C4-2B (cell line): ENCODE results near the gene PLA2G1B.
A peak's percentile ranks its signal among the peaks of the same experiment; 100 is the strongest.
"Not testable (repeated sequence)": the region's sequence is repeated elsewhere in the genome, so short reads cannot be mapped to it uniquely, and the experiment has no call there.

Source experiments
- H3K27ac ChIP-seq: fragments of 450-650 bp; 2 replicates; pipeline ENCODE4 v1.5.1; 2017
- ZFX ChIP-seq: fragments of 450-650 bp; IDR thresholded peaks from 2 replicates; pipeline ENCODE4 v1.6.1; 2017
- TF ChIP-seq, protein P1 (sequence below): fragments of 450-650 bp; conservative IDR thresholded peaks from 2 replicates; pipeline ENCODE4 v1.5.1; 2017; ENCODE audit warnings: mild to moderate bottlenecking

PLA2G1B gene

DNA sequence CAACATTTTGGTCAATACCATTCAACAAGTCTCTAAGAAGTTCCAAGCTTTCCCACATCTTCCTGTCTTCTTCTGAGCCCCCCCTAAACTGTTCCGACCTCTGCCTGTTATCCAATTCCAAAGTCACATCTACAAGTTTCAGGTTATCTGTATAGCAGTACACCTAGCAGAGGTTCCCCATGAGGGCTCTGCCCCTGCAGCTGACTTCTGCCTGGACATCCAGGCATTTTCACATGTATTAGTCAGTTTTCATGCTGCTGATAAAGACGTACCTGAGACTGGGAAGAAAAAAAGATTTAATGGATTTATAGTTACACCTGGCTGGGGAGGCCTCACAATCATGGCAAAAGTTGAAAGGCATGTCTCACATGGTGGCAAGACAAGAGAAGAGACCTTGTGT, 10.2 kb upstream of the PLA2G1B start:
- no peak for TF ChIP-seq ZFX
- TF ChIP-seq, protein P1, sequence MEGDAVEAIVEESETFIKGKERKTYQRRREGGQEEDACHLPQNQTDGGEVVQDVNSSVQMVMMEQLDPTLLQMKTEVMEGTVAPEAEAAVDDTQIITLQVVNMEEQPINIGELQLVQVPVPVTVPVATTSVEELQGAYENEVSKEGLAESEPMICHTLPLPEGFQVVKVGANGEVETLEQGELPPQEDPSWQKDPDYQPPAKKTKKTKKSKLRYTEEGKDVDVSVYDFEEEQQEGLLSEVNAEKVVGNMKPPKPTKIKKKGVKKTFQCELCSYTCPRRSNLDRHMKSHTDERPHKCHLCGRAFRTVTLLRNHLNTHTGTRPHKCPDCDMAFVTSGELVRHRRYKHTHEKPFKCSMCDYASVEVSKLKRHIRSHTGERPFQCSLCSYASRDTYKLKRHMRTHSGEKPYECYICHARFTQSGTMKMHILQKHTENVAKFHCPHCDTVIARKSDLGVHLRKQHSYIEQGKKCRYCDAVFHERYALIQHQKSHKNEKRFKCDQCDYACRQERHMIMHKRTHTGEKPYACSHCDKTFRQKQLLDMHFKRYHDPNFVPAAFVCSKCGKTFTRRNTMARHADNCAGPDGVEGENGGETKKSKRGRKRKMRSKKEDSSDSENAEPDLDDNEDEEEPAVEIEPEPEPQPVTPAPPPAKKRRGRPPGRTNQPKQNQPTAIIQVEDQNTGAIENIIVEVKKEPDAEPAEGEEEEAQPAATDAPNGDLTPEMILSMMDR, result no peak

GRCh38 chr12:120336392-120336791, 8.8 kb upstream of the PLA2G1B start:
- H3K27ac ChIP-seq, result not testable (repeated sequence)

More for the DNA sequence above, 10.2 kb upstream of the PLA2G1B start:
- no peak overlapping the region for H3K27ac ChIP-seq

DNA sequence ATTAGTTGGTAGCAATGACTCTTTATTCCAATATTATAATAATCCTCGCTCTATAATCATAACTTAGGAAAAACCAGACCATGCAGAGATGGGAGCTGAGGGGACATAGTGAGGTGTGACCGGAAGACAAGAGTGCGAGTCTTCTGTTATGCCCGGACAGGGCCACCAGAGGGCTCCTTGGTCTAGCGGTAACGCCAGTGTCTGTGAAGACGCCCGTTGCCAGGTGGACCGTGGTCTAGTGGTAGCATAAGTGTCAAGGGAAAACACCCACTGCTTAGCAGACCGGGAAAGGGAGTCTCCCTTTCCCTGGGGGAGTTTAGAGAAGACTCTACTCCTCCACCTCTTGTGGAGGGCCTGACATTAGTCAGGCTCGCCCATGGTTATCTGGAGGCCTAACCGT, 7.9 kb upstream of the PLA2G1B start:
- H3K27ac ChIP-seq, result not testable (repeated sequence)
- TF ChIP-seq, protein P1, result peak; percentile 76

- H3K27ac ChIP-seq, result no peak overlapping the region
- TF ChIP-seq, protein P1, result no peak
- no peak for TF ChIP-seq ZFX
These were observed 4.9 kb upstream of the PLA2G1B start for GRCh38 chr12:120332523-120332922.

DNA sequence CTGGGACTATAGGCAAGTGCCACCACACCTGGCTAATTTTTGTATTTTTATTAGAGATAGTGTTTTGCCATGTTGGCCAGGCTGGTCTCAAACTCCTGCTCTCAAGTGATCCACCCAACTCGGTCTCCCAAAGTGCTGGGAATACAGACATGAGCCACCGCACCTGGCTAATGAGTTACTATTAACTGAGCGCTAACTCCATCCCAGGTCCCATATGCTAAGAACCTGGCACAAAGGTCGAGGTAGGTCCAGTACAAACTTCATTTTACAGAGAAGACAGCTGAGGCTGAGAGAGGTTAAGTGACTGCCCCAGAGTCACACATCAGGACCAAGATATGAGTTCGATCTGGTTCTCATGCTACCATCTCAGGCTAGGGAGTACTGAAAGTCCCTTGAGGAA, 4.5 kb upstream of the PLA2G1B start:
- TF ChIP-seq ZFX, result no peak
- TF ChIP-seq, protein P1, result no peak
- no peak overlapping the region for H3K27ac ChIP-seq

DNA sequence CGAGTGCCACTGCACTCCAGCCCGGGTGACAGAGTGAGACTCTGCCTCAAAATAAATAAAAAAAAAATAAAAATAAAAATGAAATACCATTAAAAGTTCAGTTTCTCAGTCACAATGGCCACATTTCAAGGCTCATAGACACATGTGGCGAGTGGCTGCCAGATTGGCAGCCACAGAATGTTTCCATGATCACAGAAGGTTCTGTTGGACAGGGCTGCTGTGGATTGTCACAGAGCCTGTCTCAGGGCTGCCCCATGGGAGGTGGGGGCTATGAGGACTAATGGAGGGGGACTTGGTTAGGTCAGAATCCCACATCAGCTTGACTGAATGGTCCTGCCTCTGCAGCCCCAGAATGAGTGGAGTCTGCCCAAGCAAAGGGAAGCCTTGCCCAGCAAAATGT, 3.8 kb upstream of the PLA2G1B start:
- H3K27ac ChIP-seq, result no peak overlapping the region
- TF ChIP-seq, protein P1, result no peak
- TF ChIP-seq ZFX, result no peak

DNA sequence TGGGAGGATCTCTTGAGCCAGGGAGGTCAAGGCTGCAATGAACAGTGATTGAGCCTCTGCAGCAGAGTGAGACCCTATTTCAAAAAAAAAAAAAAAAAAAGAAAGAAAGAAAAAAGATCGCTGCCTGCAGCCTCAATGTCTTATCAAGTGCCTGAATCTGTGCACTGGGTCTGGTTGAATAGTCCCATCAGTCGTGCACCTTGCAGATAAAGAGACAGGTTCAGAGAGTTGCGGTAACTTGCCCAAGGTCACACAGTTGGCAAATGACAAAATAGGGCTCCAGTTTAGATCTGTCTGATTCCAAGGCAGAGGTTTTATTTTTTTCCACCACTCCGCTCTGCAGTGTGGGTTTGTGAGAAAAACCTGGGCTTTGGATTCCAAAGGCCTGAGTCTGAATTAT, 649 bp upstream of the PLA2G1B start:
- no peak for TF ChIP-seq ZFX
- TF ChIP-seq, protein P1, result no peak
- H3K27ac ChIP-seq, result no peak overlapping the region

DNA sequence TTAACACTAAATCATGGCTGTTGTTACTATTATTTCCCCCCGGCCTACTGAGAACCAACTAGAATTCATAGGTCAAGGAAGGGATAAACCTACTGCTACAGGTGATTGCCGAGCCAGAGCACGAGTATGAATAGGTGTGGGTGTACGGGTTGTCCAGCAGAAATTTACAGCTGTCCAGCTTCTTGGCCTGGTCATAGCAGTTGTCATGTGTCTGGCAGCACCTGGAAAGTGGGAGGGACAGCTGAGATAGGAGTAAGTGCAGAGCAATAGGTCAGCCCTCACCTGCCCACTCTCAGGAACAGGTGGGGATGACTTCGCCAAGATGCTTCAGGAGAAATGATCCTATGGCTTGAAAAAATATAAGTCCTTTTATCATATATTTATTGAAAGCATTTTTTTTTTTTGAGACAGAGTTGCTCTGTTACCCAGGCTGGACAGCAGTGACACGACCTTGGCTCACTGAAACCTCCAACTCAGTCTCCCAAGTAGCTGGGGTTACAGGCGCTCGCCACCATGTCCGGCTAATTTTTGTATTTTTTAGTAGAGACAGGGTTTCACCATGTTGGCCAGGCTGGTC, 2.6 kb downstream of the PLA2G1B start:
- TF ChIP-seq ZFX, result no peak
- TF ChIP-seq, protein P1, result no peak
- peak overlapping the region; percentile 23; the same call in 1 of the 2 replicates for H3K27ac ChIP-seq
